Stimulated activated CD8-positive, alpha-beta memory T cell treated with anti-CD3 and anti-CD28 coated beads, Interleukin-12 subunit alpha, Interleukin-12 subunit beta, amount 100 ng/mL, for 4 hours (primary cell): ENCODE measurements around the gene MKNK2.

Source experiments
- DNase-seq: peaks from one replicate; pipeline ENCODE4 v3.0.0-alpha.2; 2020; ENCODE audit warnings: low read depth

The MKNK2 gene

GRCh38 chr19:2080336-2080988 lies 29.4 kb upstream of the MKNK2 start:
- DNase-seq = no peak

- no peak for DNase-seq
Observed at GRCh38 chr19:2079865-2080301, 28.8 kb upstream of the MKNK2 start.

DNA sequence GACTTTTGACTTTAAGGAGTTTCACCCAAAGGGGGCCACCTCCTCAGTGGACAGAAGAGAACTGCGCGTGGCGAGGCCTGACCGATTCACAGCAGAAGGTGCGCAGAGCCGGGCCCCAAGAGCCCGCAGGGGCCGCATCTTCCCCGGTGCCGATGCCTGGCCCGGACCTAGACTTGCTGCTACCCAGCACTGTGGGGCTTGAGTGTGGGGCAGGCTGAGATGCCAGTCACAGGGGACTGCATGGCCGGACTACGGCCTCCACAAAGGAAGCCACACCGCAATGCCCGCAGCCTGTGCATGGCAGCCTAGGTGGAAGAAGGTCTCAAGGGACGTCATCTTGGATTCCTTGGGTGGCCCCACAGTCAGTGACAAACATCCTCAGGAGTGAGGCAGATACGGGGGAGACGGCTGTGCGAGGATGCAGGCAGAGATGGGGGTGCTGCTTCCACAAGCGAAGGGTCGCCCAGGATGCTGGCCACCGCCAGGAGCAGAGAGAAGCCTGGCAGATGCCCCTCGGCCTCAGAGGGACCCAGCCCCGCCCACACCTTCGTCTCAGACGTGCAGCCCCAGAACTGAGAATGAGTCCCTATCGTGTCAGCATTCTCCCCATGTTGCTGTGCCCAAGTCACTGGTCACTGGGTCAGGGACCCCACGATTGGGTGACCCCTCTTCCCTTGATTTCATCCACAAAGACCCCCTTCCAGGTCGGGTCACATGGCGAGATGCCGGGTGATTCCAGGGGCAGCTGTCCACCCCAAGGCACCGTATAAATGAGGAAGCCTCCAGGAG lies 28.2 kb upstream of the MKNK2 start:
- no peak for DNase-seq

- DNase-seq = no peak
Observed at GRCh38 chr19:2077833-2078619, 27.0 kb upstream of the MKNK2 start.

DNA sequence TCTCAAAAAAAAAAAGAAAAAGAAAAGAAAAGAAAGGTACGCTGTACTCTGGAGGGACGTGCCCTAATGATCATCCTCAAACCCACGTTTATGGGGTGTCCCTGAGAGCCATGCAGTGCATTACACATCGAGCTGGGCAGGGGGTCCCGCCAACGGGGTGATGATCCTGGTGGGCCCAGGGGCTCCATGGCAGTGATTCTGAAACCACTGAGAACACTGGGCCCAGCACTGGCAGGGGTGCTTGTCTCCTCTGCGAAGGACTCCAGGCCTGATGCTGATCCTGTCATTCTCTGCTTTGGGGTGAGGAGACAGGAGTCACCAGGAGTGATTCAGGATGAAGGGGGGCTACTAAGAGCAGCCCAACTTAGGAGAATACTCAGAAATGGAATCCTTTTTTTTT lies 26.4 kb upstream of the MKNK2 start:
- DNase-seq = no peak

- DNase-seq = no peak
Observed at GRCh38 chr19:2076526-2076944, 25.5 kb upstream of the MKNK2 start.

- no peak for DNase-seq
Observed at GRCh38 chr19:2072757-2073551, 21.9 kb upstream of the MKNK2 start.

GRCh38 chr19:2070986-2071673 lies 20.1 kb upstream of the MKNK2 start:
- DNase-seq = no peak

DNA sequence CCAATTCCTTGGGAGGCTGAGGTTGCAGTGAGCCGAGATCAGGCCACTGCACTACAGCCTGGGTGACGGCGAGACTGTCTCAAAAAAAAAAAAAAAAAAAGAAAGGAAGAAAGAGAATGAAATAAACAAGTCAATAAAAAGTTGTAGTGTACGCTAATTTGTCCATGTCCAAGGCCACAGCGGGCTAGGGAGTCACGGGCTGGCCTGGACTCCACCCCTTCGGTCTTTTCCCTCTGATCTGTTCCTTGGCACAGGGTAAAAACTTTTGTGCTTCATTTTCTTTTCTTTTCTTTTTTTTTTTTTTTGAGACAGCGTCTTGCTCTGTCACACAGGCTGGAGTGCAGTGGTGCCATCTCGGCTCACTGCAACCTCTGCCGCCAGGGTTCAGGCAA lies 19.4 kb upstream of the MKNK2 start:
- DNase-seq = no peak

GRCh38 chr19:2064788-2065524 lies 13.9 kb upstream of the MKNK2 start:
- DNase-seq = no peak

DNA sequence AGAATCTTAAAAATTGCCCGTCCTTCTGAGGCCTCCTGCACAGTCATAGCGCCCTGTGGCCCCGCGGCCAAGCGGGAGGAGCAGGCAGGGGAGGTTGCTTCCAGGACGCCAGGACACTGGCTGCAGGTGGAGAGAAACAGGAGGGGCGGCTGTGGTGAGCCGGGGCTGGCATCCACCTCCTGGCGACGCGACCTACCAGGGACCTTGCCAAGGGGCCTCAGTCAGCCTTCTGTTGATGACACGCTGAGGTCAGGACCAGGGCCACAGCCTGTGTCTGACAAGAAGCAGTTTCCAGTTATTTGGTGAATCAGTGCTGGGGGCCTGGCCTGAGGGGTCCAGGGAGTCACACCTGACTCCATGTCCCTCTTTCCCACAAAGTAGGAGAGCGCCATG lies 13.3 kb upstream of the MKNK2 start:
- DNase-seq = no peak

- DNase-seq = no peak
Observed at GRCh38 chr19:2063824-2064223, 12.8 kb upstream of the MKNK2 start.

DNA sequence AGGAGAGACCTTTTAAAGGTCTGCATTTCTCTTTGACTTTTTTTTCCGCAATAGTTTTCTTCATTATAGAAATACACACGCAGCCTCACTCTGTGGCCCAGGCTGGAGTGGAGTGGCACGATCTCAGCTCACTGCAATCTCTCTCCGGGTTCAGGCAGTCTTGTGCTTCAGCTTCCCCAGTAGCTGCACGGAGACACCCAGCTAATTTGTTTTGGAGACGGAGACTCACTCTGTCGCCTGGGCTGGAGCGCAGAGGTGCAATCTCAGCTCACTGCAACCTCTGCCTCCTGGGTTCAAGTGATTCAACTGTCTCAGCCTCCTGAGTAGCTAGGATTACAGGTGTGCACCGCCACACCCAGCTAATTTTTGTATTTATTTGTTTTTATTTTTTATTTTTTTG lies 11.7 kb upstream of the MKNK2 start:
- DNase-seq = no peak

DNA sequence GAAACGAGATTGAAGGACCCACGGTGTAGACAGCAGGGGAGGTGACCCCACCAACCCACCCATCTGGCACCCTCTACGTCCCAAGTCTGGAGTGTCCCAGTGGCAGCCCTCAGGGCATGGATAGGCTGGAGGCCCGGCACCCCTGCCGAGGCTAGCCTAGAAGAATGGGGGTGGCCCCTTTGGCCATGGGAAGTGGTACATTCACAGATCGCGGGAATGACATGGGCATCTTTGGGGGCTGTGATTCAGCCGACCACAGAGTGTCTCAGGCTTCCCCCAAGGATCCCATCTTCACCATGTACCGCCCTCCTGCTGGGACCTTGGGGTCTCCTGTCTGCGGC lies 11.3 kb upstream of the MKNK2 start:
- no peak for DNase-seq

- DNase-seq = peak; percentile 99
Observed at GRCh38 chr19:2061495-2062388, 10.7 kb upstream of the MKNK2 start.

- no peak for DNase-seq
Observed at GRCh38 chr19:2060884-2061494, 9.9 kb upstream of the MKNK2 start.

DNA sequence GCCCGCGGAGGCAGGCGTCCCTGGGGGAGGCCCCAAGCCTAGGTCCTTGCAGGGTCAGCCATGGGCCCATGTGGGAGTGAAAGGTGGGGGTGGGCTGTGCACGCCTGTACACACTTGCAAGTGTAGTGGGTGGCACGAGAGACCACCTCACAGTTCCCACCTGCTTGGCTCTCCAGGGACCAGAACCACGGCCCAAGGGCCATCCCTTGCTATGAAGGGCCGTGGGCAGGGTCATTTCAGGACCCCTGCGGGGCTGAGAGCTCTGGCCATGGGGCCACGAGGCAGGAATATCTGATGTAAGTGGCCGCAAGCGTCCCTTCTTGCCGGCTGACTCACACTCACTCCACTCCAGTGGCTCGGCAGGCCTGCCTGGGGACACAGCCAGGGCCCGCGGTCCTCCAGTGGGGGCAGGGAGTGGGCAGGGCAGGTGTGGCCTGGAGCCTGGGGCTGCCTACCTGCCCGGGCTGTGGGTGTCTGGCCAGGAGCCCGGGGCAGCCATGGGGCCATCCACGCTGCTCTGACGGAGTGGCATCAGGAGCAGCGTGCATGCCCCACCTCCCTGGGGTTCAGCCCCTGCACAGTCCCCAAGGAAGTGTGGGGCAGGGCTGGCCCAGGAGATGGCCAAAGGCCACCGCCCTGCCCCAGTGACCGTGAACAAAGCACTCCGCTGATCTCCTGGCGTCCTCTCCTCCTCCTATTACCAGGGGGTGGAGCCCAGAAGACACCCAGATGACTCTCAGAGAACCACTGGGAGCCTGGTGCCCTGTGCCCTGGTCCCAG lies 8.6 kb upstream of the MKNK2 start:
- no peak for DNase-seq

DNA sequence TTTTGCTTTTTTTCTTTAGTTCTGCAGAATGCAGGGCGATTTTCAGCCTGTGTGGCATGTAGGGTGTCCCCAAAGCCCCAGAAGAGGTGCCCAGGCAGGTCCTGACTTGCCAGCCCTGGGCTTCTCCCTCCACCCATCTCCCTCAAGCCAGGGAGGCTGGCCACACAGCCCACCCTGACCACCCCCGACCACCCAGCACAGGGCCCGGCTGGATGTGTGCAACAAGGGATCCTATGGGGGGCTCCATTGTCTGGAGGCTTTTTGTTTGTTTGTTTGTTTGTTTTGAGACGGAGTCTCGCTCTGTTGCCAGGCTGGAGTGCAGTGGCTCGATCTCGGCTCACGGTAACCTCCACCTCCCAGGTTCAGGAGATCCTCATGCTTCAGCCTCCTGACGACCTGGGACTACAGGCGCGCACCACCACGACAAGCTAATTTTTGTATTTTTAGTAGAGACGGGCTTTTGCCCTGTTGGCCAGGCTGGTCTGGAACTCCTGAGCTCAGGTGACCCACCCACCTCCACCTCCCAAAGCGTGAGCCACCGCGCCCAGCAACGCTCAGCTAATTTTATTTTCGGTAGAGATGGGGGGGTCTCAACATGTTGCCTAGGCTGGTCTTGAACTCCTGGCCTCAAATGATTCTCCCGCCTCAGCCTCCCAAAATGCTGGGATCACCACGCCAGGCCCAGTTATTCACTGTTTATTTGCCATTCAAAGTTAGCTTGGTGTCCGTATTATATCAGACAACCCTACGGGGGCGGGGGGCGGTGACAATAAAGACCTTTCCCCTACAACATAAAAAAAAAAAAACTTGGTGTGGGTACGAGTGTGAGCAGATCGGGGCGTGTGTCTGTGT lies 7.8 kb upstream of the MKNK2 start:
- DNase-seq = no peak
